Measurements from ENCODE around the gene PM20D2.

PM20D2 gene

GRCh38 chr6:89145091-89145955 is 532 bp upstream of the PM20D2 start:
- DNase-seq (ENCODE audit: low read depth in 2 of 2) = no peak

- DNase-seq (ENCODE audit: low read depth in 2 of 2) = peak in 1 of 2 donors; percentile 7
These were observed 1.2 kb downstream of the PM20D2 start for GRCh38 chr6:89146718-89147700.

DNA sequence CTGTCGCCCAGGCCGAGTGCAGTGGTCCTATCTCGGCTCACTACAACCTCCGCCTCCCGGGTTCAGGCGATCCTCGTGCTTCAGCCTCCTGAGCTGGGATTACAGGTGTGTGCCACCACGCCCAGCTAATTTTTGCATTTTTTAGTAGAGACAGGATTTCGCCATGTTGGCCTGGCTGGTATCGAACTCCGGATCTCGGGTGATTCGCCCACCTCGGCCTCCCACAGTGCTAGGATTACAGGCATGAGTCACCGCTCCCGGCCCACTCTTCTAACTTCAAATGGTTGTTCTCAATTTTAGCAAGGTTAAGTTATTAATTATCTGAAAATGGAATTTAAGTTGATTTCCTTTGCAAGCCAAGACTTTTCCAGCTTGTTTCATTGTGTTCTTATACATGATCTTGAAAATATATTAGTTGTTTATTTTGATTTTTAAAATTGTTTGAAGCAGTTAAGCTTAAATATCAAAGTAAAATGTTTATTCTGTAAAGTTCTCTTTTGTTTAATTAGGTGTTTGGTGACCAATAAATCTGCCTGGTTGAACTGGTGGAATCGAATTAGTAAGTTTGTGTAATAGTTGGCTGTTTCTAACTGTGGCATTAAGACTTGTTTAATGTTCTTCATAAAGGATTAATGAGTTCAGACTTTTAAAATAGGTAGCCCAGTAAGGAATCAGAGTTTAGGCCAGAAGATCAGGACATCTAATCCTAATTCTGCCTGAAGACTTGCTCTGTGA is 2.3 kb downstream of the PM20D2 start:
- peak; percentile 12 to 32 for DNase-seq (ENCODE audit: low read depth in 2 of 2)

DNA sequence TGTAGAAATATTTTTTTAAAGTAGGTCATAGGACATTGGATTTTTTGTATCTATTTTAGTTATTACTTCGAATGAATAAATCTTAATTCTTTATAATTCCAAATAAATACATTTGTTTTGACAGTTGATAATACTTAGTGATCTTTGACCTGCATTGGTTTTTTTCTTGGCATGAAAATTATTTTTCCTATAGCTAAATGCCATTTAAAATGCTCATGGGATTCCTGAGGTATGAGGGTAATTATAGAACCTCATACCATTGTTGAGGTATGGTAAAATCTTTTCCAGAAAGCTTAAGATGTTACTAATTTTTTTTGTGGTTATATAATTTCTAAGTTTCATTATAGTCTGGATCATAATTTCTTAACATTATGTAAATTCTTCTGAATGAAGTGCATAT is 8.3 kb downstream of the PM20D2 start:
- DNase-seq (ENCODE audit: low read depth in 2 of 2) = no peak

GRCh38 chr6:89160331-89161092 is 14.7 kb downstream of the PM20D2 start:
- no peak for DNase-seq (ENCODE audit: low read depth in 2 of 2)

DNA sequence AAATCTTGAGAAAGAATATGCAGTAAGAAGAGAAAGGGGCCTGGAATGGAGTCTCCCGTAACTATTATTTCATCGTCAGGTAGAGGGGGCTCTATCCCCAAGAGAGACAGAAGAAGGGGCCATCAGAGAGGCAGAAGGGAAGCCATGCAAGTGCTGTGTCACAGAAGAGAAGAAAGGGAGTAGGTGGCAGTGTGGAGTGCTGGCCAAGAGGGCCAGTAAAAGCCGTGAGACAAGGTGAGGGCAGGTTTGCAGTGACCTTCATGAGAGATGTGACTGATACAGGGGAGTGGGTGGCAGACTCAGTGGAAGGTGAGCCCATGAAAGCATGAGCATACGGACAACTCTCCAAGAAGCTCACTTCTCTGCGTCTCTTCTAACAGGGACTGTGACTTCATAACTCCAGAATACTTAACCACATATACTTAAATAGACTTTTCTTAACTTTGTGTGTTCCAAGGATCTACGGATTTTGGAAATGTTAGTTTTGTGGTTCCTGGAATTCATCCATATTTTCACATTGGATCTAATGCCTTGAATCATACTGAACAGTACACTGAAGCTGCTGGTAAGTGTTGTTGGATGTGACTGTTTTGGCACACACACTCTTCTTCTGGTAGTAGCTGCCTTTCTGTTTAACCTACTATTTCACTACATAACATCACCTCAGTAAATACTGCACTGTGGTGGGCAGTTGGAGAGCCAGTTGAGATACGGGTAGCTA is 15.6 kb downstream of the PM20D2 start:
- DNase-seq (ENCODE audit: low read depth in 2 of 2) = no peak

- DNase-seq (ENCODE audit: low read depth in 2 of 2) = no peak
These were observed 16.2 kb downstream of the PM20D2 start for GRCh38 chr6:89162047-89162371.

DNA sequence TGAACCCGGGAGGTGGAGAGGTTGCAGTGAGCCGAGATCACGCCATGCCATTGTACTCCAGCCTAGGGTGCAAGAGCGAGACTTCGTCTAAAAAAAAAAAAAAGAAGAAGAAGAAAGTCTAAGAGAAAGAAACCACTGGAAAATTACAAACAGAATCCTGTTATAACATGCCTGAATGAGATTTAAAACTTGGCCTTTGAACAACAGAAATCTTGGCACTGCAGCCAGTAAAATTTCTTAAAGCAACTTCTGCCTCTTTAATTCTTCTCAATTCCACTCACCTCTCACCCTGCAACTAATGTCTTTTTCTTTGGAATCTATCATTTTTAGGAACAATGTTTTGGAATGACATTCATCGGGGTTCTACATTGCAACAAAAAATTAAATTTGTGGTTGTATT is 26.3 kb downstream of the PM20D2 start:
- no peak for DNase-seq (ENCODE audit: low read depth in 2 of 2)

DNA sequence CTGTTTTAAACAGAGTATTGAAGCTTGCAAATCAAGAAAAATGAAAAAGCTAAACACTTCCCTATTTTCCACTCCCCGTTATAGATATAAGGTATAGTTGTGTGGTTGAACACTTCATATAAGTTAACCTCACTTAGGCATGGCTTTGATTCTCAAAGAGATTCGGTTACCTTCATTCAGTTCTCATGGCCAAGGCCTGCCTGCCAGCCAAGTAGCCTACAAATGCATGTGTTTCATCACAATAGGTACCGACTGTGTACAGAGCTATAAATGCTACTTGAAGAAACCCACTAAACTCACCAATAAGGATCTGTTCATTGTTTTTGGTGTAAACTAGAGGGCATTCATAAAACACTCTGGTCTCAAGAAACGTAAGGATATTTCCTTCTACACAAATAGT is 27.8 kb downstream of the PM20D2 start:
- no peak for DNase-seq (ENCODE audit: low read depth in 2 of 2)

GRCh38 chr6:89180112-89180511 is 34.3 kb downstream of the PM20D2 start:
- DNase-seq (ENCODE audit: low read depth in 2 of 2) = no peak

DNA sequence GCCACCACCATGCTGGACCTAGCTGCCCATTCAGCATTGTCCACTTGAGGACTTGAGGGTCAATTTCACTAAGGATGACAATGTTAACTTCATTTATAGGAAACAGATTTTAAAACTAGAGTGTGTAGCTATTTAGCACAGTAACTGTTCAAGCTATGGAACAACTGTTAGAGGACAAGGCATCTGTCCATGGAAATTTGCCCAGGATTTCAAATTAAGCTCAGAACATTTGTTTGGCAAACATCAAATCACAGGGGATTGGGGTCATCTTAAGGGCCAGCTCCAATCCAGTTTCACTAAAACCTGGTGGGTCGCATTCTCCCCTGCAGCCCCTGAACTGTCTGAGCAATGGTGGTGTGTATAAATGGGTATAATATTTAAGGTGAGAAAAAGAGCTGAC is 35.1 kb downstream of the PM20D2 start:
- DNase-seq (ENCODE audit: low read depth in 2 of 2) = no peak

DNA sequence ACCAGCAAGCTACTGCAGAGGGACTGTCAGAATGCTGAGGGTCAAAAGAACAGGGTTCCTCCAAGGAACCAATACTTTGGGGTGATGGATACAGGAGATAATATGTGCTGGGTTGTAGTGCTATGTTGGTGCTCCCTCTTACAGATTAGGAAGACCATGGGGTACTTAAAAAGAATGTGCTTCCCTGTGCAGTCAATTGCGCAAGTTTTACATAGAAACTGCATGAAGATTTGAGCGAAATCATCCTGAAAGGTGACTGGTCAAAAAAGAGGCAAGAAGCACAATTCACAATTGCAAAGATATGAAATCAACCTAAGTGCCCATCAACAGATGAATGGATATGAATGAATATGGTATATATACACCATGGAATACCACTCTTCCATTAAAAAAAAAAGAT is 37.4 kb downstream of the PM20D2 start:
- no peak for DNase-seq (ENCODE audit: low read depth in 2 of 2)

DNA sequence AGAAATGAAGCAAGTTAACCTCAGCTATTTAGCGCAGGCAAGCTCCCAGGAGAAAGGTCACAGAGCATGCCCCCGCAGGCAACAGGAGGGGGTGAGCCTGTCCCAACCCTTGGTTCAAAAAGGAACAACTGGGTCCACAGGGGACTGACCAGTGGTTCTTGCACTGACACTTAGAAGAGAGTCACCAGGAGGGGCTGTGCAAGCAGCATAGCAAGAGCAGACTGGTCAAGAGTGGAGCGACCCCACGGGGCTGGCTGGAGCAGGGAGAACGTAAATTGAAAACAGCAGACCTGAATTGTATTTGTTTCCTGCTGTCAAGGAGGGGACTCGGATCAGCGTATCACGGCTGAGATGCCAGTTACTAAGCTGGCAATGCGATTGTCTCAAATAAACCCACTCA is 38.5 kb downstream of the PM20D2 start:
- no peak for DNase-seq (ENCODE audit: low read depth in 2 of 2)

DNA sequence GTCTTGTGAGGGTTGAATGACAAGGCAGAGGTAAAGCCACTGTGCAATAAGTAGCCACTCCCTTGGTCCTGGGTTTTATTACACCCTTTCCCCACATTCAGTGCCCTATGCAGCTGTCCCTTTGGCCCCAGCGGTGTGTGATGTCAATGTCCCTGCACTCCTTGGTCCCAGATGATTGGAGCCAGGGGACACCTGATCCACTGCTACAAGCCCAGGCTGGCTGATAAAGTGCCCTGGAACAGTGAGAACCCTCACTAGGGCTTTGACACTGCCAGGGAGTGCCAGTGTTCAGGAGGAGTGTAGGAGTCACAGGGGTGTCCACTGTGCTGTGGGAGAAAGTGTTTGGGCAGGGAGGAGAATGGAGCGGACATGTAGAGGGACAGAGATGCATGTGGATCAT is 40.9 kb downstream of the PM20D2 start:
- DNase-seq (ENCODE audit: low read depth in 2 of 2) = no peak

GRCh38 chr6:89187504-89187903 is 41.6 kb downstream of the PM20D2 start:
- DNase-seq (ENCODE audit: low read depth in 2 of 2) = no peak

DNA sequence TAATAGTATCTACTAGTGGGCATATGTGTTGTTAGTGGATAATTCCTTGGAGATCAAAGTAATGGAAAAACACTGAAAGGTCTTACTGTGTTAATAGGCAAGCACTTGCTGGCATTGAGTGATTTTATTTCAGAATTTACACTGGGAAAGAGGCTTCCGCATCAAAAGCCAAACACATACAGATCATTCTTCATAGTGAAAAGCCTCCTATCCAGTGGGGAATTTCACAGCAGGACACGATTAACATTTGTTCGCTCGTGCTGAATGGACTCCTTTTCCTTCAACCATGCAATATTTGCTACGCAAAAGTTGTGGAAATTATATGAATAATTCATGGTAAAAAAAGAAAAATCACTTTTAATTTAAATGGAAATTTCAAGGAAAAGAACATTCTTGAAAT is 44.9 kb downstream of the PM20D2 start:
- no peak for DNase-seq (ENCODE audit: low read depth in 2 of 2)

GRCh38 chr6:89194559-89194958 is 48.7 kb downstream of the PM20D2 start:
- DNase-seq (ENCODE audit: low read depth in 2 of 2) = no peak

DNA sequence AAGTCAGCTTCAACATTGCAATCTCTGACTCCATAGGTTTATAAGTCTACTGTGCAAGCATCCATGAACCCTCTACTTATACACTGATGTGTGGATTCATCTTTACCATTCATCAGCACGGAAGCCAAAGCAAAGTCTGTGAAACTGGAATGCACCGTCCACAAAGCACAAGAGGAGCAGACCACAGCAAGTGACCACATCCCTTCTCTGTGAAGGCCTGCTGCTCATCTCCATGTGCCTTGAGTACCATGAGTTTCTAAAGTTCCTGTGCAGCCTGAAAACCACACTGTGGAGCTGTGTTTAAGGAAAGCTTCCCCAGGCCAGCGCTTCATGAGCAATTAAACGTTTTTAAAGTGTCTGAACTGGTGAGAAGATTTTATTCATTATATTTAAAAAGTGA is 51.3 kb downstream of the PM20D2 start:
- DNase-seq (ENCODE audit: low read depth in 2 of 2) = no peak

- no peak for DNase-seq (ENCODE audit: low read depth in 2 of 2)
These were observed 52.4 kb downstream of the PM20D2 start for GRCh38 chr6:89198235-89198634.

GRCh38 chr6:89199579-89199978 is 53.7 kb downstream of the PM20D2 start:
- no peak for DNase-seq (ENCODE audit: low read depth in 2 of 2)

Data from stimulated activated CD8-positive, alpha-beta memory T cell treated with anti-CD3 and anti-CD28 coated beads, Interleukin-2, amount 100 ng/mL, for 48 hours (primary cell).